Right cardiac atrium (tissue), 5 donors: ENCODE measurements around the gene PSTPIP1. TPM values are rescaled to one million over a fixed set of nuclear protein-coding genes. Genes with fewer than 3 reads are reported as not detected.

ENCODE experiments used
- ATAC-seq, 2 donors: fragments of 200-7000 bp; cut with Tn5 transposase; one replicate each; pipeline versions ENCODE4 v1.8.0 to v1.9.1; 2020; ENCODE audit warnings: moderate library complexity in 2 of 2, mild to moderate bottlenecking in 1 of 2
- DNase-seq, 3 donors: peaks; one replicate each; pipeline ENCODE4 v3.0.0-alpha.2; 2020
- H3K27ac ChIP-seq: one replicate; pipeline ENCODE4 v1.5.1; 2013; ENCODE audit warnings: mild to moderate bottlenecking, low read length, control low read depth, moderate library complexity
- H3K27me3 ChIP-seq: one replicate; pipeline ENCODE4 v1.6.1; 2013; ENCODE audit not compliant: control insufficient read depth, insufficient read depth
- H3K4me1 ChIP-seq: one replicate; pipeline ENCODE4 v1.6.1; 2013; ENCODE audit warnings: low read length; ENCODE audit not compliant: control insufficient read depth, insufficient read depth
- H3K4me3 ChIP-seq: one replicate; pipeline ENCODE4 v1.5.1; 2013; ENCODE audit warnings: low read length, control low read depth
- H3K9me3 ChIP-seq: one replicate; pipeline ENCODE4 v1.6.1; 2013; ENCODE audit warnings: low read length; ENCODE audit not compliant: control insufficient read depth
- WGBS: extraction: QIAGEN DNeasy Blood & Tissue Kit; methylation state at CpG from one replicate; pipeline ENCODE4 v1.1.7; 2013; 5-methylcytosine and 5-hydroxymethylcytosine counted together
- intact Hi-C, 4 donors: fragments of 100-400 bp; cut with DNase I; formaldehyde crosslinking; loops; one replicate each; pipeline versions ENCODE4 v1.11.0 to v1.14.0; 2022 to 2023
- polyA plus RNA-seq: library from polyadenylated mRNA; stranded (reverse); fragments of 200-250 nt; gene quantifications from one replicate; pipeline ENCODE4 v1.2.3, GENCODE V29; 2013
- total RNA-seq, 4 donors: library from RNA; stranded (reverse); fragmentation: NEBNext Ultra II Directional; extraction: Animal tissue kit (Norgen Biotek cat#: 25700); gene quantifications; one replicate each; pipeline ENCODE4 v1.2.1, GENCODE V29; 2021
- donor health status: healthy with polysubstance abuse.
- donor health status: DM: no; HTN: yes; CAD: no.
- donor health status: DM: no; HTN: no; CAD: no.
- donor health status: DM: no; HTN: yes; CAD: no; lungs with severe emphysema.
- donor health status: DM: yes; HTN: yes; CAD: no.

Gene PSTPIP1
- total and polyA plus RNA-seq, 5 donors, result 1.9 to 6.0 (median 5.0) TPM

GRCh38 chr15:77033729-77034671, 39.1 kb downstream of the PSTPIP1 start:
- Histone ChIP-seq H3K27me3 (no peaks in the 10 kb centered on the region), H3K9me3 (no peaks in the 10 kb centered on the region), H3K27ac (no peak overlapping the region), H3K4me1 (no peaks in the 10 kb centered on the region), H3K4me3 (no peak overlapping the region)
- intact Hi-C loops, result no loop called here
- DNase-seq, result peak in 1 of 3 donors; percentile 18
- ATAC-seq, result no peak
- WGBS, result 78% methylated on average over 13 of the region's 13 CpGs

GRCh38 chr15:77034695-77035489, 40.0 kb downstream of the PSTPIP1 start:
- intact Hi-C loops, result no loop called here
- Histone ChIP-seq H3K4me1 (no peaks in the 10 kb centered on the region), H3K27me3 (no peaks in the 10 kb centered on the region), H3K27ac (no peak overlapping the region), H3K4me3 (no peak overlapping the region), H3K9me3 (no peaks in the 10 kb centered on the region)
- DNase-seq (peak in 2 of 3 donors; percentile 68 to 75), ATAC-seq (peak; percentile 6 to 18)
- 63% methylated on average over 14 of the region's 14 CpGs for whole genome bisulfite sequencing

- Histone ChIP-seq H3K27me3 (no peaks in the 10 kb centered on the region), H3K4me3 (no peak overlapping the region), H3K4me1 (no peaks in the 10 kb centered on the region), H3K27ac (no peak overlapping the region), H3K9me3 (no peaks in the 10 kb centered on the region)
- peak in 1 of 3 donors; percentile 49 for DNase-seq
- WGBS, result 93% methylated on average over 9 of the region's 9 CpGs
- intact Hi-C loops, result no loop called here
- peak in 1 of 2 donors; percentile 5 for ATAC-seq
Measured at GRCh38 chr15:77035584-77035983, 40.7 kb downstream of the PSTPIP1 start.

- no peaks in the 10 kb centered on the region for H3K4me1 ChIP-seq
- intact Hi-C loops, result no loop called here
- ATAC-seq (peak in 1 of 2 donors; percentile 22), DNase-seq (no peak)
- H3K4me3 ChIP-seq, result no peak overlapping the region
- H3K27me3 ChIP-seq, result no peaks in the 10 kb centered on the region
- no peak overlapping the region for H3K27ac ChIP-seq
- no peaks in the 10 kb centered on the region for H3K9me3 ChIP-seq
- 78% methylated on average over 13 of the region's 13 CpGs for WGBS
Measured at GRCh38 chr15:77035999-77036471, 41.1 kb downstream of the PSTPIP1 start.

- DNase-seq (peak in 2 of 3 donors; percentile 50 to 56), ATAC-seq (peak in 1 of 2 donors; percentile 7)
- H3K4me1 ChIP-seq, result no peaks in the 10 kb centered on the region
- H3K27me3 ChIP-seq, result no peaks in the 10 kb centered on the region
- intact Hi-C loops, result no loop called here
- H3K4me3 ChIP-seq, result no peak overlapping the region
- WGBS, result 84% methylated on average over 22 of the region's 22 CpGs
- H3K9me3 ChIP-seq, result no peaks in the 10 kb centered on the region
- H3K27ac ChIP-seq, result no peak overlapping the region
Measured at GRCh38 chr15:77036537-77037387, 41.8 kb downstream of the PSTPIP1 start.

- ATAC-seq (peak in 1 of 2 donors; percentile 6), DNase-seq (peak; percentile 6 to 53 (median 52))
- Histone ChIP-seq H3K27me3 (no peaks in the 10 kb centered on the region), H3K27ac (no peak overlapping the region), H3K9me3 (no peaks in the 10 kb centered on the region), H3K4me3 (no peak overlapping the region), H3K4me1 (no peaks in the 10 kb centered on the region)
- intact Hi-C loops, result no loop called here
- 90% methylated on average over 12 of the region's 12 CpGs for WGBS
Measured at GRCh38 chr15:77037388-77038209, 42.7 kb downstream of the PSTPIP1 start.

- H3K4me1 ChIP-seq, result no peaks in the 10 kb centered on the region
- no peaks in the 10 kb centered on the region for H3K9me3 ChIP-seq
- H3K27me3 ChIP-seq, result no peaks in the 10 kb centered on the region
- DNase-seq, result no peak
- H3K27ac ChIP-seq, result no peak overlapping the region
- no CpG with 5 or more reads among the region's 10 CpGs for WGBS
- no peak overlapping the region for H3K4me3 ChIP-seq
- no peak for ATAC-seq
- intact Hi-C loops, result no loop called here
Measured at GRCh38 chr15:77038312-77039216, 43.6 kb downstream of the PSTPIP1 start.

- Histone ChIP-seq H3K27me3 (no peaks in the 10 kb centered on the region), H3K4me1 (peaks cover 2% of the 10 kb centered on the region), H3K9me3 (no peaks in the 10 kb centered on the region), H3K4me3 (no peak overlapping the region), H3K27ac (no peak overlapping the region)
- no CpG with 5 or more reads among the region's 5 CpGs for WGBS
- no peak for ATAC-seq
- DNase-seq, result no peak
- intact Hi-C loops, result no loop called here
Measured at GRCh38 chr15:77039217-77039533, 44.2 kb downstream of the PSTPIP1 start.

- DNase-seq, result no peak
- intact Hi-C loops, result no loop called here
- Histone ChIP-seq H3K27ac (no peak overlapping the region), H3K27me3 (no peaks in the 10 kb centered on the region), H3K4me1 (peaks cover 7% of the 10 kb centered on the region), H3K4me3 (no peak overlapping the region), H3K9me3 (no peaks in the 10 kb centered on the region)
- WGBS, result no CpG with 5 or more reads among the region's 8 CpGs
- ATAC-seq, result no peak
Measured at GRCh38 chr15:77039848-77040247, 44.9 kb downstream of the PSTPIP1 start.
